Heart left ventricle (tissue), 13 donors: ENCODE data around the gene PEAK1.

ENCODE experiments used
- CTCF ChIP-seq, 12 donors: fragments of 200-600 bp; sonication (generic) in 4 of 12; IDR thresholded peaks; one replicate each; pipeline versions ENCODE4 v1.5.0 to v1.8.0; 2018 to 2022; ENCODE audit warnings: antibody characterized with exemption in 12 of 12, mild to moderate bottlenecking in 5 of 12
- POLR2A ChIP-seq, 2 donors: fragments of 450-650 bp; IDR thresholded peaks; one replicate each; pipeline ENCODE4 v1.6.1; 2017; ENCODE audit warnings: antibody characterized with exemption in 2 of 2, mild to moderate bottlenecking in 2 of 2, moderate library complexity in 2 of 2
- donor health status: ischemic (EF 13 %, LVEDD 7.1; RV severe dilation, severe dysfunction).
- donor health status: DM: no; HTN: yes; CAD: no.
- donor health status: DM: no; HTN: no; CAD: no.
- donor health status: ischemic (EF 25% LVEDD 6.9; RV normal size, moderate dysfunction).
- donor health status: ischemic (EF 25% LVEDD 5.7; RV mildly dilated, moderate dysfunction).
- donor health status: ischemic (EF 35%, LVEDD 5.7; RV mildly dilated, moderate dysfunction).
- donor health status: nonischemic (EF 11% LVEDD 7.7; RV severe dilation, severe dysfunction).
- donor health status: DM: yes; HTN: yes; CAD: no.
- donor health status: PGD.
- donor health status: ischemic (EF 29% LVEDD 5.4; RV normal size, mild dysfunction).
- donor health status: nonischemic (EF 23%, LVEDD 6.1; RV moderate dilation, normal function).

DNA sequence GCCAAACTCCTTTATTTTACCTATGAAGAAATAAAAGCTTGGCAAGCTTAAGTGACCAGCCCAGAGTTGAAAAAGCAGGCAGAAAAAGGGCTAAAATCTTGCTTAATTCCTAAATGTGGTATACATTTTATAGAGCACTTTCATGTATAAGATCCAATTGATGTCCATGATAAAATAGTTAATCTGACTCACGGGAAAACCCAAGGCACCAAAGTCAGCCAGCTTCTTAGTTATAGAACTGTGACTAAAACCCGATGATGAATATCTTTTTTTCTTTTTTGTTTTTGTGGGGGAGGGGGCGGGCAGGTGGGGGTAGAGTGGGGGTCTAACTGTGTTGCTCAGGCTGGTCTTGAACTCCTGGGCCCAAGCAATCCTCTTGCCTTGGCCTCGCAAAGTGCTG, 71.4 kb downstream of the PEAK1 start:
- TF ChIP-seq POLR2A (IDR thresholded peaks at IDR 0.05) (no peak), CTCF (IDR thresholded peaks at IDR 0.05) (no peak)
